GM19328 (cell line): ENCODE data around the gene TMEM121.
"Not testable (repeated sequence)": the region's sequence is repeated elsewhere in the genome, so short reads cannot be mapped to it uniquely, and the experiment has no call there.

Experiments
- ATAC-seq: cut with Tn5 transposase; IDR thresholded peaks from one replicate; pipeline ENCODE4 v1.9.1; 2021; ENCODE audit warnings: mild to moderate bottlenecking, moderate library complexity; ENCODE audit not compliant: unreplicated experiment

The TMEM121 gene

GRCh38 chr14:105567164-105568103 is 41.1 kb downstream of the TMEM121 start:
- ATAC-seq = not testable (repeated sequence)

- not testable (repeated sequence) for ATAC-seq
Measured at GRCh38 chr14:105568140-105568843, 41.9 kb downstream of the TMEM121 start.

- ATAC-seq = no peak
Measured at GRCh38 chr14:105568859-105569766, 42.7 kb downstream of the TMEM121 start.

GRCh38 chr14:105570482-105570881 is 44.1 kb downstream of the TMEM121 start:
- ATAC-seq = no peak

GRCh38 chr14:105571181-105571951 is 45.0 kb downstream of the TMEM121 start:
- not testable (repeated sequence) for ATAC-seq

GRCh38 chr14:105572063-105572462 is 45.7 kb downstream of the TMEM121 start:
- not testable (repeated sequence) for ATAC-seq

- not testable (repeated sequence) for ATAC-seq
Measured at GRCh38 chr14:105573841-105574240, 47.5 kb downstream of the TMEM121 start.

GRCh38 chr14:105574411-105574810 is 48.0 kb downstream of the TMEM121 start:
- not testable (repeated sequence) for ATAC-seq

GRCh38 chr14:105575016-105575700 is 48.8 kb downstream of the TMEM121 start:
- ATAC-seq = peak; percentile 47

- ATAC-seq = no peak
Measured at GRCh38 chr14:105576525-105577088, 50.2 kb downstream of the TMEM121 start.

- ATAC-seq = no peak
Measured at GRCh38 chr14:105577314-105577861, 51.0 kb downstream of the TMEM121 start.

- no peak for ATAC-seq
Measured at GRCh38 chr14:105578070-105578469, 51.7 kb downstream of the TMEM121 start.

- ATAC-seq = not testable (repeated sequence)
Measured at GRCh38 chr14:105579221-105579620, 52.8 kb downstream of the TMEM121 start.
